GM21390 (cell line): ENCODE measurements around the gene MT1E.

Experiments used
- ATAC-seq: cut with Tn5 transposase; IDR thresholded peaks from one replicate; pipeline ENCODE4 v1.9.1; 2021; ENCODE audit not compliant: unreplicated experiment

Gene MT1E

GRCh38 chr16:56623637-56624036, 1.9 kb upstream of the MT1E start:
- ATAC-seq: no peak

- ATAC-seq: no peak
Observed at GRCh38 chr16:56625943-56626654, 518 bp downstream of the MT1E start.

GRCh38 chr16:56626685-56627084, 1.1 kb downstream of the MT1E start:
- no peak for ATAC-seq

- ATAC-seq: no peak
Observed at GRCh38 chr16:56628486-56629350, 3.1 kb downstream of the MT1E start.

- no peak for ATAC-seq
Observed at GRCh38 chr16:56629531-56629930, 4.0 kb downstream of the MT1E start.

- peak; percentile 78 for ATAC-seq
Observed at GRCh38 chr16:56630134-56630533, 4.6 kb downstream of the MT1E start.

- ATAC-seq: no peak
Observed at GRCh38 chr16:56631197-56631596, 5.6 kb downstream of the MT1E start.

GRCh38 chr16:56631832-56632155, 6.2 kb downstream of the MT1E start:
- ATAC-seq: no peak

- no peak for ATAC-seq
Observed at GRCh38 chr16:56632156-56632847, 6.7 kb downstream of the MT1E start, which contains the start of gene MT1M. MT1M (plus strand) TSS chr16:56632659; CDS start chr16:56632732, 73 bp downstream.

GRCh38 chr16:56632848-56633365, 7.3 kb downstream of the MT1E start:
- no peak for ATAC-seq

GRCh38 chr16:56633535-56633934, 8.0 kb downstream of the MT1E start:
- ATAC-seq: no peak

- ATAC-seq: no peak
Observed at GRCh38 chr16:56634715-56635440, 9.3 kb downstream of the MT1E start.

GRCh38 chr16:56635441-56635967, 9.9 kb downstream of the MT1E start:
- ATAC-seq: no peak

GRCh38 chr16:56636616-56637413, 11.2 kb downstream of the MT1E start:
- ATAC-seq: no peak

- ATAC-seq: no peak
Observed at GRCh38 chr16:56637814-56638750, 12.5 kb downstream of the MT1E start, which contains the start of gene MT1A. MT1A (plus strand) TSS chr16:56638666; CDS start chr16:56638739, 73 bp downstream.

- ATAC-seq: no peak
Observed at GRCh38 chr16:56639045-56639444, 13.5 kb downstream of the MT1E start.

- ATAC-seq: no peak
Observed at GRCh38 chr16:56640076-56640475, 14.5 kb downstream of the MT1E start.

GRCh38 chr16:56641166-56641565, 15.6 kb downstream of the MT1E start:
- no peak for ATAC-seq
